ENCODE results near the gene MOCOS.

The MOCOS gene

GRCh38 chr18:36273347-36273746, 86.0 kb downstream of the MOCOS start:
- no peak for DNase-seq

- no peak for DNase-seq
These were observed 86.9 kb downstream of the MOCOS start for GRCh38 chr18:36274083-36274715.

- no peak for DNase-seq
These were observed 88.3 kb downstream of the MOCOS start for GRCh38 chr18:36275561-36275960.

DNA sequence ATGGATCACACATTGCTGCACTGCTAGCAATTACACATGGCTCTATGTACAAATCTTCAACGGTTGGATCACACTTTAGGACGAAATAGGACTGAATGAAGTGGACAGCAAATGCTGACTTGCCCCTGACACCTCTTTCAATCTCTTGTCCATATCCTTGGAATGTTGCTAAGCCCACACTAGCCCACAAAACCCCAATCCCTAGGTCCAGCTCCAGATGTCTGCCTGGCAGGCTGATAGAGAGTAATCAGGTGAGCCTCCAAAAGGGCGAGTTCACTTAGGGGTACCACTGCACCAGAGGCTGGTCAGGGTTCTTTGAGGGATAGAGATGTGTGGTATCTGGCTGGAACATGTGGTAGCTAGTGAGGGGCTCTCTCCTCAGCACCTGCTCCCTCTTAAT, 91.7 kb downstream of the MOCOS start:
- no peak for DNase-seq

DNA sequence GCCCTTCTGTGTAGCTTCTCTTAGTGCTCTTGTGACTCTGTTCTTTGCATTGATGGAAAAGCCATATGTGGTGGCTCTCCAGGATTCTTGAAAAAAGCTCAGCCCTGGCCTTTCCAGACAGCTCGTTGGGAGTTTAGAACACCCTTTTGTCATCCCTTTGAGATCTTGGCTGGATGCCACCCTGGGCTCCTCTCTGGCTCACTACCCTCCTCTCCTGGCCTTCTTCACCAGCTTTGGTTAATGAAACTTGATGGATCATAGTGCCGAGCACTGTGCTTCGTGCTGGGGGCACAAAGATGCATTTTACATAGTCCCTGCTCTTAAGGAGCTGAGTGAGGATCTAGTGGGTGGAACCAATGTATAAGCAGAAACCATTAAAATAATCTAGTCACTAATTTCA, 94.6 kb downstream of the MOCOS start:
- no peak for DNase-seq

GRCh38 chr18:36283448-36283847, 96.2 kb downstream of the MOCOS start:
- no peak for DNase-seq

DNA sequence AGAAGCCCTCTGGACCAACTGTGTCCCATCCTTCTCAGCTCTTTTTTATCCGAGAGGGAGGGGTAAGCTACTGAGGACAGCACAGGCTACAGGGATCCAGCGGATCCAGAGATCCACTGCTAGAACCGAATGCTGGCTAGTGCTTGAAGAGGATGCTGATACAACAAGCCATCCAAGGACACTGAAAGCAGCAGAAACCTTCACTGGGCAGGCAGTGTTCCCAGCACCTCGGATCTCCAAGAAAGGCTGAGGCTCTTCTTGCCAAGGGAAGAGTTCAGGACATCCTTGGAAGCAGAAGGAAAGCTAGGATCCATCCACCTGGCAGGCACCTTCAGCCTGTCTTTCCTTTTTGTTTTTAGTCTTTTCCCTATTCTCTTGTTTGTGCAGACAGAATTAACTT, 97.0 kb downstream of the MOCOS start:
- DNase-seq, result no peak

GRCh38 chr18:36284671-36285295, 97.5 kb downstream of the MOCOS start:
- DNase-seq, result peak; percentile 14

DNA sequence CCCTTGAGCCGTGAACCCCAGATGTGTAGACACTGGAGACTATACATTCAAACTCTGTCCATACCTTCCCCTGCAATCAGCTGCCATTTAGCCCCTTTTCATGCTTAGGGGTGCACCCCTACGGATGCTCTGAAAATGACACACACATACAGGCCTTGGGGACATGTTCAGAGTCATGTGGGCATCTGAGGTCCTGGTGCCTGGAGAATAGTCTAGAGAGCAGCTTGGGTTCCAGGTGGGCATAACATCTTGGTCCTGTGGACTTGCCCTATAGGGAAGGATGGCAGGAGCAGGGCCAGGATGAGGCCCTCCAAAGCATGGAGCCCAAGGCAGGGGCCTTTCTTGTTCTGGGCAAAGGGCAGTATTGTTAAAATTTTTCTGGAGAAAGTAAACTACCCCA, 100.4 kb downstream of the MOCOS start:
- no peak for DNase-seq

GRCh38 chr18:36288689-36289088, 101.4 kb downstream of the MOCOS start:
- no peak for DNase-seq

- DNase-seq, result no peak
These were observed 106.7 kb downstream of the MOCOS start for GRCh38 chr18:36294031-36294430.

- DNase-seq, result no peak
These were observed 107.9 kb downstream of the MOCOS start for GRCh38 chr18:36295214-36295613.

- no peak for DNase-seq
These were observed 108.6 kb downstream of the MOCOS start for GRCh38 chr18:36295880-36296301.

GRCh38 chr18:36296650-36297416, 109.5 kb downstream of the MOCOS start:
- peak; percentile 83 for DNase-seq

DNA sequence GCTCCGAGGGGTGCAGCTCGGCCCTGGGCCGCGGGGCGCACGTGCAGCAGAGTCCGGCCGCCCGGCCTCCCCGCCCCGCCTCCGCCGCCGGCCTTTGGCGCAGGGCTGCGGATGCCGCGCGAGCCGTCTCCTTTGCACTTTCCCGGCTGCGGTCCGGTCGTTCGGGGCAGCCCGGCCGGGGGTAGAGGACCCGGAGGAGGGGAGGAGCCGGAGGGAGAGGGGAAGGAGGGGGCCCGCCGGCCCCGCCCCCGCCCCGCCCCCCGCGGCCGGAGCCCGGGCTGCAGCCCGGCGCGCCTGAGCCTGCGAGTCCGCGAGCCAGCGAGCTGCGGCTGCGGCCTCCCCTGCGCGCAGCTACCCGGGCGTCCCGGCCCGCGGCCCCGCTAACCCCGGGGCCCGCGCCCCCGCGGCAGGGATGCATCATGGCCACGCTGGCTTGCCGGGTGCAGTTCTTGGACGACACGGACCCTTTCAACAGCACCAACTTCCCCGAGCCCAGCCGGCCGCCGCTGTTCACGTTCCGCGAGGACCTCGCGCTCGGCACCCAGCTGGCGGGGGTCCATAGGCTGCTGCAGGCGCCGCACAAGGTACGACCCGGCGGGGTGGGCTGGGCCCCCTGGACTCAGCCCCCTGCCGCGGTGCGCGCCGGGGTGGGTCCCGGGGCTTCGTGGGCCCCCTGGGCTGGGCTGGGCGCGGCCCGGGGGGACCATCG, 110.3 kb downstream of the MOCOS start, which contains the start of gene FHOD3:
TSS of gene FHOD3 (plus strand) at position 297 of the 709 bp plus-strand sequence. CDS start at position 420, 123 bp downstream.
- peak; percentile 88 for DNase-seq

DNA sequence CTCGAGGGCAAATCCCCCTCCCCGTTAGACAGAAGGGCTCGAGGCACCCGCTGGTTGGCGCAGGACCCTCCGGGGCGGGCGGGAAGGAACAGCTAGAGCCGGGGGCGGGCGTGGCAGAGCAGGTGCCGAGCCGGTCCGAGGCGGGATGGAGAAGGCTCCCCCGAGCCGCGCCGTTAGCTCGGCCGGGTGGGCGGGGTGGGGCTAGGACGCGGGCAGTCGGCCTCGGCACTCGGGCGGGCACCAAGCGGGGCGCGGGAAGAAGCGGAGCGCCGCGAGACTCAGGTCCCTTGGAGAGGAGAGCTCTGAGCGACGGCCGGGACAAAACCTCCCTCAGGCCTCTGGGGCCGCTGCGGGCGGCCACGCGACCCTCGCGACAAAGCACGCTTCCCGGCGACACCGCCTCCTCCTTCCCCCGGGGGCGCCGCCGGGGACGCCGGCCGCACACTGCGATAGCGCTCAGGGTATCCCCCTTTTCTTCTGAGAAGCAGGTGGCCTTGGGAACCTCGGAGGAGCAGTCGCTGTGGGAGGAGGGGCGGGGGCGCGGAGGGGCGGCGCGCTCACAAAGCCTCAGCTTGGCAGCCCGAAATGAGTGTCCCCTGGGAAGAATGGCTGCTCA, 110.9 kb downstream of the MOCOS start:
- peak; percentile 71 for DNase-seq

DNA sequence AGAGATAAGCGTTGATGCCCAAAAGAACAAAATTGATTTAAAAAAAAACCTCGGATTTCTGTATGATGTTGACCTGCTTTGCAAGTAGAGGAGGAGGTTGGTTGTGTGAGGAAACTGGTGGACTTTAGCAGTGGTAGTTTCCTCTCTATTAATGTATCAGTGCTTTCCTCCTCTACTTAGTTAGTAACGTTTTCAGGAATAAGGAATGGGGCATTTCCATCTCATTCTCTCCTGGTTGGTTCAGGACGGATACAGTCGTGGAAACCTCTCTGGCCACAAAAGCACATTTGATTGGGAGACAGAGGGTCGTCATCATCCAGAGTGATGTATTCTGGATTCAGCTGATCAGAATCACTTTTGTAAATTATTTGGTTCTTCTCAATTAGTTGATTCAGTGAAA, 111.7 kb downstream of the MOCOS start:
- no peak for DNase-seq

GRCh38 chr18:36300211-36300610, 112.9 kb downstream of the MOCOS start:
- no peak for DNase-seq

- DNase-seq, result no peak
These were observed 114.6 kb downstream of the MOCOS start for GRCh38 chr18:36301884-36302283.

DNA sequence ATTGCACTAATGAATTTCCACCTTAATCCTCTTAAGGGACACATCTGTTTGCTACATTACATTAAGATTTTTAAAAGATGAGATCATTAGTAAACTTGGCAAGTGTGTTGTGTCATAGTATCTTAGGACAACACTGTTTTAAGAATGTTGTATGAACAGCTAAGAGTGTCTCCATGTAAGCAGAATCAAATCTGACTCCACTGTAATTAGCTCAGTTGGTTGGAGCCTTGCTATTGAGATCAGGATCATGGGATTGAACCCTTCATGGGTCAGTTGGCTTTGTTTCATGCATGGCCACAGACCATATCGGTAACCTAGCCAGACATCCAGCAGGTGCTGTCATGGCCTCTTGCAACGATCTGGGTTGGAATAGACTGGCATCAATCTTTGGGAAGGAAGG, 115.4 kb downstream of the MOCOS start:
- DNase-seq, result no peak

DNA sequence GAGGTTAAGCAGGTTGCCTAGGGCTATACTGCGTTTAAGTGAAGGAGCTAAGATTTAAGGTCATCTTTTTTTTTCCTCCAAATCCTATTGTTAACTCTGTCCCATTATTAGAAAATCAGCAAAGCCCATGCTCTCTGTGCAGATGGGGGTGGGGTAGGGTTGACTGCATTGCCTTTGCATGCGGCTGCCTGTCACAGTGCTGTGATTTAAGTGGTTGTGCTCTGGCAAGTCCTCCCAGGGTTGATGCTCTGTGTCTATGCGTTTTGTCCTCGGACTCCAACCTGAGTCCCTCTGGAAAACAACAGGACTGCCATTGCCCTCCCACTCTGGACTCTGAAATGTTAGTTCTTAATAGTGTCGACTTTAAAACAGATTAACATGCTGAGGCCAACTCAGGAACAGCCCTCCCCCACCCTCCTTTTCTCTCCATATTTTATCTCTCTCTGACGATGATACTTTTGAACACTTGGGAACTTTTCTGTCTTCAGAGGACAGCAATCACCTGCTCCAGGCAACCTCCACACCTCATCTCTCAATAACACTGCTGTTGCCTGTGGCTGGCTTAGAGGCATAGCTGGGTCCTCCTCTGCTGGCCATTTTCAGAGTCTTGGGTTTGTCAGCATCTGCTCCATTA, 116.0 kb downstream of the MOCOS start:
- DNase-seq, result no peak

- DNase-seq, result no peak
These were observed 117.4 kb downstream of the MOCOS start for GRCh38 chr18:36304723-36305122.
